CD4-positive, alpha-beta T cell treated with Interleukin-10 for 1 hour (primary cell): Measurements from ENCODE around the gene CYB561D1.

ENCODE experiments used
- DNase-seq: peaks from one replicate; pipeline ENCODE4 v3.0.0-alpha.2; 2020

The CYB561D1 gene

GRCh38 chr1:109482242-109482641 is 11.7 kb upstream of the CYB561D1 start:
- no peak for DNase-seq

- peak; percentile 58 for DNase-seq
These were observed 10.9 kb upstream of the CYB561D1 start for GRCh38 chr1:109482791-109483671.

GRCh38 chr1:109483672-109484518 is 10.0 kb upstream of the CYB561D1 start, which contains the start of gene ATXN7L2:
Gene ATXN7L2, plus strand, starts transcription at chr1:109483905. Its CDS starts 49 bp downstream, at chr1:109483954.
- DNase-seq: peak; percentile 96

GRCh38 chr1:109484519-109484975 is 9.3 kb upstream of the CYB561D1 start:
- no peak for DNase-seq

GRCh38 chr1:109485001-109485400 is 8.9 kb upstream of the CYB561D1 start:
- DNase-seq: no peak

GRCh38 chr1:109487261-109487660 is 6.6 kb upstream of the CYB561D1 start:
- no peak for DNase-seq

GRCh38 chr1:109488201-109488600 is 5.7 kb upstream of the CYB561D1 start:
- no peak for DNase-seq

- no peak for DNase-seq
These were observed 5.2 kb upstream of the CYB561D1 start for GRCh38 chr1:109488696-109489095.

- DNase-seq: peak; percentile 81
These were observed 3.6 kb upstream of the CYB561D1 start for GRCh38 chr1:109490029-109490933.

GRCh38 chr1:109490934-109491302 is 3.0 kb upstream of the CYB561D1 start:
- DNase-seq: no peak

- no peak for DNase-seq
These were observed 2.5 kb upstream of the CYB561D1 start for GRCh38 chr1:109491372-109491771.

GRCh38 chr1:109492779-109493178 is 1.1 kb upstream of the CYB561D1 start:
- DNase-seq: no peak

GRCh38 chr1:109493227-109493626 is 667 bp upstream of the CYB561D1 start:
- no peak for DNase-seq

- DNase-seq: no peak
These were observed 1.8 kb downstream of the CYB561D1 start for GRCh38 chr1:109495738-109496137.

GRCh38 chr1:109497449-109498160 is 3.7 kb downstream of the CYB561D1 start:
- DNase-seq: no peak

- DNase-seq: peak; percentile 42
These were observed 4.4 kb downstream of the CYB561D1 start for GRCh38 chr1:109498161-109498801.

- no peak for DNase-seq
These were observed 5.2 kb downstream of the CYB561D1 start for GRCh38 chr1:109499081-109499480.

GRCh38 chr1:109499661-109500536 is 6.0 kb downstream of the CYB561D1 start:
- DNase-seq: peak; percentile 73

- DNase-seq: no peak
These were observed 7.1 kb downstream of the CYB561D1 start for GRCh38 chr1:109500941-109501381.
